Renal pelvis (tissue), 12 donors: ENCODE data around the gene KCTD21. TPM values are rescaled to one million over a fixed set of nuclear protein-coding genes. Genes with fewer than 3 reads are reported as not detected.
"Not testable (repeated sequence)": the region's sequence is repeated elsewhere in the genome, so short reads cannot be mapped to it uniquely, and the experiment has no call there.

Source experiments
- DNase-seq: peaks from one replicate; pipeline ENCODE4 v3.0.0-alpha.2; 2013
- long read RNA-seq, 16 experiments: transcript quantifications; one replicate each; lab custom pipeline, GENCODE V29; 2026
- polyA plus RNA-seq, 3 donors: library from polyadenylated mRNA; unstranded; fragments of 120-200 nt; gene quantifications; one replicate each; pipeline ENCODE4 v1.2.1, GENCODE V29; 2013; ENCODE audit not compliant: insufficient read length in 3 of 3

KCTD21 gene, protein sequence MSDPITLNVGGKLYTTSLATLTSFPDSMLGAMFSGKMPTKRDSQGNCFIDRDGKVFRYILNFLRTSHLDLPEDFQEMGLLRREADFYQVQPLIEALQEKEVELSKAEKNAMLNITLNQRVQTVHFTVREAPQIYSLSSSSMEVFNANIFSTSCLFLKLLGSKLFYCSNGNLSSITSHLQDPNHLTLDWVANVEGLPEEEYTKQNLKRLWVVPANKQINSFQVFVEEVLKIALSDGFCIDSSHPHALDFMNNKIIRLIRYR
- 1 to 10 TPM; 8.0 to 9.8 (median 9.3) TPM for polyA plus RNA-seq
- long read RNA-seq, donor 1: 0 reads
- long read RNA-seq, donor 2: 0 reads
- long read RNA-seq, donor 3, partial matches to known transcripts: 0 of 1 reads
- long read RNA-seq, donor 3, other reads (novel, unspliced or antisense): 0 of 1 reads
- long read RNA-seq, donor 4, partial matches to known transcripts: 0 of 4 reads
- long read RNA-seq, donor 4, other reads (novel, unspliced or antisense): 0 of 4 reads
- long read RNA-seq, donor 5: 0 reads
- long read RNA-seq, donor 6, partial matches to known transcripts: 0 of 1 reads
- long read RNA-seq, donor 6, other reads (novel, unspliced or antisense): 0 of 1 reads
- long read RNA-seq, donor 7, partial matches to known transcripts: 0 of 1 reads
- long read RNA-seq, donor 7, other reads (novel, unspliced or antisense): 0 of 1 reads
- long read RNA-seq, donor 8, partial matches to known transcripts: 0 of 1 reads
- long read RNA-seq, donor 8, other reads (novel, unspliced or antisense): 0 of 1 reads
- long read RNA-seq, donor 9, partial matches to known transcripts: 0 of 1 reads
- long read RNA-seq, donor 9, other reads (novel, unspliced or antisense): 0 of 1 reads
- long read RNA-seq, donor 10: 0 reads
- long read RNA-seq, donor 11, partial matches to known transcripts: 0 of 1 reads
- long read RNA-seq, donor 11, other reads (novel, unspliced or antisense): 0 of 1 reads
- long read RNA-seq, donor 12, partial matches to known transcripts: 0 of 3 reads
- long read RNA-seq, donor 12, other reads (novel, unspliced or antisense): 0 of 3 reads
- long read RNA-seq, donor 13, partial matches to known transcripts: 0 of 1 reads
- long read RNA-seq, donor 13, other reads (novel, unspliced or antisense): 0 of 1 reads
- long read RNA-seq, donor 14: 0 reads
- long read RNA-seq, donor 15, partial matches to known transcripts: 0 of 3 reads
- long read RNA-seq, donor 15, other reads (novel, unspliced or antisense): 0 of 3 reads
- long read RNA-seq, donor 16, partial matches to known transcripts: 0 of 2 reads
- long read RNA-seq, donor 16, other reads (novel, unspliced or antisense): 0 of 2 reads

DNA sequence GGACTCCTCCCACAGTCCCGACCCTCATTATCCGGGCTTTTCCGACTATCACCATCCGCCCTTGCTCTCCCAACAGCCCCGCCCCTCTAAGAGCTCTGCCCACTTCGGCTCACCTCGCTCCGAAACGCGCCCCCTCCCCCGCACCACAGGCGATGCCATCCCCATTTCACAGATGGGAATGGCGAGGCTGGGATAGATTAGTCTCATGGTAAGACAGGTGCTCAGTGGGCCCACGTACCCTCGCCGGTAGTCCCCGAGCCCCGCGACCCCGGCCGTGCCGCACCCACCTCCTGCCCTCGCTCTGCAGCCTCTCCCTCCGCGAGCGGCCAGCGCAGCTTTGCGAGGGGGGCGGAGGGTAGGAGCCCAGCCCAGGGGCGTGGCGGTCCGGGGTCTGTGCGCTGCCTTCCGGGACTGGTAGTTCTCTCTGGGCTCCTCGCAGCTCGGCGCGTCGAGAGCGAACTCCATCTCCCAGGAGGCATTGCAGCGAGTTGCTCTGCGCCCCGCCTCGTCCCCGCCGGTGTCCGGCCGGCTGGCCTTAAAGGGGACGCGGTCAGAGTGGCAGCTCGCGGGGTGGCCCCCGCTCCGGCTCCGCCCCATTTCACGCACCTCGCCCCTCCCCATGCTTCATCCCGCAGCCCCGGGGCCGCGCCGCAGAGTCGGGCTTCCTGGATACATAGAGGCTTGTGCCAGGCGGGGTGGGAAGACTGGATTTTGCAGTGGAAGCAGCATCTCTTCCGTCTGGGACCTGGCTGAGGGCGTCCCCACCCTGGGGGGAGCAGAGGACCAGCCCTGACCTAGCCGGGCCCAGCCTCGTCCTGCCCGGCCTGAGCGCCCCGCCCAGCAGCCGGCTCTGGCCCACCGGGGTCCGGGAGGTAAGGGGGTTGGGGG is at the start of gene KCTD21, which contains the start of gene USP35:
TSS of gene KCTD21 (minus strand) at position 341 of the 888 bp plus-strand sequence. CDS start 14,072 bp downstream, outside the sequence.
TSS of gene USP35 (plus strand) at position 634 of the 888 bp plus-strand sequence. CDS start 7,327 bp downstream, outside the sequence.
- DNase-seq: peak; percentile 96

DNA sequence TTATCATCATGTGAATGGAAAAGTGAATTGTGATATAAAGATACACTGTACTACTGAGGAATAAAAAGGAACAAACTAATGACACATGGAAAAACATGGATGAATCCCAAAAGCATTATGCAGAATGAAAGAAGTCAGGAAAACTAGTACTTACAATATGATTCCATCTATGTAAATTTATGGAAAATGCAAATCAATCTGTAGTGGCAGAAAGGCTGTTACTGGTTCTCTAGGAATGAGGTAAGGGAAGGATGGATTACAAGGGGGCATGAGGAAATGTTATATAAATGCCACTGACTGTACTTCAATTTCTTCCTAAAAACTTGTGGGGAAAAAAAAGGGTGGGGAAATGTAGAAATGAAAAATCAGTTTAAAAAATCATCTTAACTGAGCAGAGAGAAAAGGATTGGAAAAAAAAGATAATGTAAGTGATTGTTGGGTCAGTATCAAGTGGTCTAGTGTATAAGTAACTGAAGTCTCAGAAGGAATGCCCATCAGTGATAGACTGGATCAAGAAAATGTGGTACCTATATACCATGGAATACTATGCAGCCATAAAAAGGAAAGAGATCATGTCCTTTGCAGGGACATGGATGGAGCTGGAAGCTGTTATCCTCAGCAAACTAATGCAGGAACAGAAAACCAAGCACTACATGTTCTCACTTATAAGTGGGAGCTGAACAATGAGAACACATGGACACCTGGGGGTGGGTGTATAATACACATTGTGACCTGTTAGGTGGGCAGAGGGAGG is 49.0 kb upstream of the KCTD21 start:
- DNase-seq: no peak

GRCh38 chr11:78234006-78234405 is 45.6 kb upstream of the KCTD21 start:
- no peak for DNase-seq

DNA sequence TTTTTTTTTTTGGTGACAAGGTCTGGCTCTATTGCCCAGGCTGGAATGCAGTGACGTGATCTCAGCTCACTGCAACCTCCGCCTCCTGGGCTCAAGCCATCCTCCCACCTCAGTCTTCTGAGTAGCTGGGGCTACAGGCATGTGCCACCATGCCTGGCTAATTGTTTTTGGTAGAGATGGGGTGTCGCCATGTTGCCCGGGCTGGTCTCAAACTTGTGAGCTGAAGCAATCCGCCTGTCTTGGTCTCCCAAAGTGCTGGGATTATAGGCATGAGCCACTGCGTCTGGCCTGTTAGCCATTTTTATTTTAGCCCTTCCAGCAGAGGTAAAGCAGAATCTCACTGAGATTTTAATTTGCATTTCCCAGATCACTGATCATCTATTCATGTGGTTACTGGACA is 44.6 kb upstream of the KCTD21 start:
- DNase-seq: not testable (repeated sequence)

- peak; percentile 14 for DNase-seq
Observed at GRCh38 chr11:78231962-78232501, 43.6 kb upstream of the KCTD21 start.

GRCh38 chr11:78230161-78230877 is 41.9 kb upstream of the KCTD21 start:
- no peak for DNase-seq

DNA sequence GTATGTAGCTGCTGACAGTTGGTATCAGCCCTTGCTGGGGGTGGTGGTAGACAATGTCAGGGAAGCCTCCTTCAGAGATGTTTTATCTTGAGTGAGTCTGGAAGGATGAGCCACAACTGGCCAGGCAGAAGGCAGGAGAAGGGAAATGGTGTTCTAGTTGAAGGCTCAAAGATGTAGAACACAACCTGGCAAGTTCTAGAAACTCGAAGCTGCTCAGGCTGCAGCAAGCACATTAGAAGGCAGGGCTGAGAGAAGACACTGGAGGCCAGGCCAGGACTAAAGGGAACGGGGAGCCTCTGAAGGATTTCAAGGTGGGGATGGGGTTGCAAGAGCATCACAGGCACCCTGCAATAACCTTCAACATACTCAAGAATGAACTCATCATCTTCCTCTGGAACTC is 40.7 kb upstream of the KCTD21 start:
- no peak for DNase-seq

DNA sequence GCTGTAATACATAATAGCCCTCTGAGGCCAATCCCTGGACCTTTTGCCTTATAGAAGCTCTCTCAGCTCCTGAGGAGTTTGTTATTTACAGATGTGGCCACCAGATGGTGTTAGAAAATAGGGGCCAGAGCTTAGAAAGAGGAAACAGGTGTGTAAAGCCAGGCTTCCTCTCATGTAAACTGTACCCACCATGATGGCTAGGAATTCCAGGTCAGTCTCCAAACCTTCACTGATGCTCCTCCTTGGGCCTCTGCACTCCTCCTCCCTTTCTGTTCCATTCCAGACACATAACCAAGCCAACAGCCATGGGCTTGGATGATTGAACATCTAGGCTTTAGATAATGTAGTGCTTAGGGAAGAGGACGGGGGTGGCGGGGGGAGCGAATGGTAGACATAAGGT is 40.0 kb upstream of the KCTD21 start:
- peak; percentile 65 for DNase-seq

DNA sequence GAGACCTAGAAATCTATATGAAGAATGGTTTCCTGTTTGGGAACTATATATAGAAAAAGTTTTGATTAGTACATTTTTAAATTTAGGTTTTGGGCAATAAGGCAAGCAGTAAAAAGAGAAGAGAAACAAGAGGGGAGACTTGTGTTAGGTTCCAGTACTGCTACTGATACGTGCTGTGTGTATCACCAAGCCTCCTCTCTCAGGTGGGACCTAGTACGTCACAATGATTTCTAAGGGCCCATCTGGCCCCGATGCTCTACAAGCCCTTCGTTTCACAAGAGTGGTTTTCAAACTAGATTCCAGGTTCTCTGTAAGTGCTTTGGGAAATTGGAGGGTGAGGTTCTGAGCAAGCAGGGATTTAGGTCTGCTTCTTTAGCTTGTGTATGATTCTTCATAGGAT is 39.5 kb upstream of the KCTD21 start:
- no peak for DNase-seq

DNA sequence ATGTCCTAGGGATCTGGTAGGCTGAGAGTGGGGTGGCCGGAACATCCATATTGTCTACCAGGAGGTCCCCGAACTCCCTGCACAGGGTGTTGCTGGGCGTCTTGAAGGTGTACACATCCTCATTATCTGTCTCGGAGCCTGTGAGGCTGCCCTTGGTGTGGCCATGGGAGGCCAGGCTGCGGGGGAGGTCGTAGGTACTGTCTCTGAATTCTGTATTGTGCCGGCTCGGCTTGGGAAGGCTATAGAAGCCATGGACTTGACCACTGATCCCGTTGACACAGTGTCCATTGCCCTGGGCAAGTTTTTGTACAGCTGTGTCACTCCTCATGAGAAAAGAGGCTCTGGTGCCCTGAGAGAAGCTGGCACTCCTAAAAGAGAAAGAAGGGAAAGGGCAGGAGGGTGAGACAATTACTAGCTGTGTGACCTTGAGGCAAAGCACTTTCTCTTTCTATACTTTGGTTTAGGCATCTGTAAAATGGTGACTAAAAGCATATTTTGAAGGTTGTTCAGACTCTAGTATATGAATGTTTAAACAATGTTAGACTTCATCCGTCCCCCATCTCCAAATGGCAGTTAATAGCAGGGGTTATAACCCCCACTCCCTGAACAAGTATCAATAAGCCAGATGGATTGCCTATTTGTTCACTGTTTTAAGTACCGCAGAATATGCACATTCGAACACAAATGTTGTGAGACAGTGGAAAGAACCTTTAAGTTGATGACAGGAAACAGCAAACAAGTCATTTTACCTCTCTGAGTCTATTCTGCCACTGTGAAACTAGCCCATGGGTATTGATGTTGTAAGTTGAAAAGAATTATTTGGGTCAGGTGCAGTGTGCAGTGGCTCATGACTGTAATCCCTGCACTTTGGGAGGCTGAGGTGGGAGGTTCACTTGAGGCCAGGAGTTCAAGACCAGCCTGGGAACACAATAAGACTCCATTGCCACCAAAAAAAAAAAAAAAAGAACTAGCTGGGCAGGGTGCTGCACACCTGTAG is 38.6 kb upstream of the KCTD21 start:
- DNase-seq: no peak

GRCh38 chr11:78224906-78225420 is 36.5 kb upstream of the KCTD21 start:
- DNase-seq: no peak

GRCh38 chr11:78224506-78224905 is 36.1 kb upstream of the KCTD21 start:
- DNase-seq: no peak

GRCh38 chr11:78223320-78223954 is 35.0 kb upstream of the KCTD21 start:
- DNase-seq: no peak

GRCh38 chr11:78222726-78223125 is 34.3 kb upstream of the KCTD21 start:
- DNase-seq: not testable (repeated sequence)

DNA sequence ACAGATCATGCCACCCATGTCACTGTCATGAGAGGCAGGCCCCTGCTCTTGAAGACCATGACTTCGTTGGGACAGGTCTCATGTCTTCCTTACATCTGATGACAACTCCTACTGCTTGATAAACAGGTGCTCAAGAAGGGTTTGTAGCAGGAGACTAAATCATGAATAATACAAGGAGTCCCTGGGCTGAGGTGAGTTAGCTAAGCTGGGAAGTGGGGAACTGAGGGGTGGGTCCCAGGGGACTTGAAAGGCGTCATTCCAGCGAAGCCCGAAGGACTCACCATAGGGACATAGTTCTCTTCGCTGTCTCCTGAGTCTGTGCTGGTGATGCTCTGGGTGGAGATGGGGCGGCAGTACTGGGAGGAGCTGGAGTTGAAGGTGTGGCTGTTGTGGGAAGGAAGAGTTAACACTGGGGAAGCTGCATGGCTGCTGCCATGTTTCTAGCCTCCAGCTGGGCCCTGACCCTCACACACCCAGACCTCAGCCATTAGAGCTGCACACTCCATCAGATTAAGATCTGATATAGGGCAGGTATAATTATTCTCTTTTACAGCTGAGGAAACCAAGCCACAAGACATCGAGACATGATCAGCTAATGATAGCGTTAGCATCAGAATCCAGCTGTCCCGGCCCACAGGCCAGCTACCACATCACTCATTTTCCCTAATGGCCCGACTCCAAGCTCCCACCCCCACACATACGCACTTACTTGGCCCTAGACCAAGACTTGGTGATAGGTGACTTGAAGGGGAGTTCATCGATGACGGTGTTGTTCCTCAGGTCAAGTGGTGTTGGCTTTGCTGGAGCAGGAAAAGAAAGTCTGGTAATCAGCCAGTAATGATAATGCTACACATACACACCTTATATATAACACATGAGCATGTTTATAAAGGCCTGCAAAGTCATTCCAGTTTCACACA is 33.2 kb upstream of the KCTD21 start:
- DNase-seq: no peak
